Embryonic facial prominence (tissue), 1 donor: ENCODE results near the gene ZNF236.

Experiments
- DNase-seq: peaks from one replicate; pipeline ENCODE4 v3.0.0-alpha.2; 2016; ENCODE audit errors: extremely low spot score

Gene ZNF236

DNA sequence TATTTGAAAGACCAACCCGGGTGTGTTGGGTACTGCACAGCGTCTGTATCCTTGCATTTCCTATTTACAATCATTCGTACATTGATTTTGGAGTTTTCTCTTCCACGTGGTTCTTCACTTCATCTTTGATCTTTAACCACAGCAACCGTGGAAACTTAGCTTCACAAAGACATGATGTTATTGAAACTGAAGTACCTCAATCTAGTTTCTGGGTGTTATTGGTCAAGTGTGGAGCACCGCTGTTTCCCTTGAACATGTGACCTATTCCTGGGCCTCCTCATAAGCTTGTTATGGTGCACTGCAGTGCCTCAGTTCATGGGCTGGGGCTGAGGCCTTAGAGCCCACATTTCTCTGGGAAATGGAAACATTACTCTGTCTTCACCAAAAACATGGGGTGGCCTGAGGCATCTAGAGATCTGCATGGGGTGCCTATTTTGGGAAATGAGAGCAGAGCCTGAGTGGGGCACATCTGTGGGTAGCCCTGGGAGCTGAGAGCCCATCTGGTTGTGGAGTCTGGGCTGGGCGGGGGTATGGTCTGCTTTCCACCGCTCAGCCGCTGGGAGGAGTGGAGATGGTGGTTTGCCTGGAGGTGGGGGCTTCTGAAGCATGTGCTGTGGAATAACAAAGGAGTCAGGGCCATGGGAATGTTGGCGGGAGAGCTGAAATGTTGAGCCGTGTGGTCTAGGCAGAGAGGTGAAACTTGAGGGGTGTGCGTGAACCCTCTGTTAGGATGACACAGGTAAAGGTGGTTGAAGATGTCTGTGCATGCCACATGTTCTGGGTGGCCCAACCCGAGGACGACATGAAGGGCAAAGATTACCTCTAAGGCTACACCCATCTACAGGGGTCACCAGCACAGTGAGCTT, 37.4 kb downstream of the ZNF236 start:
- no peak for DNase-seq

DNA sequence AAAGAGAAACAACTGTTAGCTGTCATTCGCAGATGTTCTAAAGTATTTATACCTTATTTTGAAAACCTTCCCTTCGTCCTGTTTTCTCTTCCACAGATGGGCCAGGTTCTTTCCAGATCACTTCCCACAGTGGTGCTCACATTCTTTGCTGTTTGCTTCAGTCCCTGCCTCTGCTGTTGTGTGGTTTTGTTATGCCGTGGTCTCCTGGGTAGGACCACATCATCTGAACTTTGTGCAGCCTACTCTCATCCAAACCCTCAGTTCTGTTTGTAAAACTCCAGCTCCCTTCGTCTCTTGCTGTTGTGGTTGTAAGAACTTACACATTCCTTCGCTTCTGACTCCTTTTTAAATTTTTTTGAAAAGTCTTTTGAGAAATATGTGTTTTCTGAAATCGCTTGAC, 38.1 kb downstream of the ZNF236 start:
- no peak for DNase-seq

DNA sequence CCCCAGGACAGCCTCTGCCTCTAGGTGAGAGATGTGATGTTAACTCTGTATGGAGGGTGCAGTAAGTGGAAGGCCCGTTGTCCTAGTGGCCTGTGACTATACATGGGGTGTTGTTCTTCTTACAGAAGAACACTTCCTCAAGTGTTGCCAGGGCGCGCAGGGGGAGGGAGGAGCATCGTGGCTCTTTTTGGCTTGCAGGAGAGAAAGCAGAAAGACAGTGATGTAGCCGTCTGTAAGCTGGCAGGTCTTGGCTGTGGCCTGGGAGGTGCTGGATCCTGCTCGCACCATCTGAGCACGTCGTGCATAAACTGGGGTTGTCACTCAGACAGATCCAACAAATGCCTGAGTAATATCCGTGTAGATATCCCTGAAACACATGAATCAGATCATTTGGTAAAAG, 44.3 kb downstream of the ZNF236 start:
- DNase-seq, result no peak

DNA sequence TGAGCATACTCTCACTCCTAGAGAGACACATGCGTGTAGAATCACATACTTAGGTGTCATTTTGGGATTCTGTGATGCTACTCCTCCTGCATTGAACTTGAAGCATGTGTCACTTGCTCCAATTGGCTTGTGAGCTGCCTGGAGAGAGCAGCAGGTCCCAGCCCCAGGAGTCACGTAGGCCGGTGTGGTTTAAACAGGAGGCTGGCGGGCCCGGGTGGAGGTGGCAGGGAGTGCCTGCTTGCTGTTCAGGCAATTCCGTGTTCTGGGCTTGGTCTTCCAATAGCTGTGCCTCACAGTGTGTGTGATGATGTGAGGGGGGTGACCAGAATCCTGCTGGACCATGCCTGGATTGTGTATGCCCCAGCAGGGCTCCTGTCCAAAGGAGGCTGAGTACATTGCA, 51.0 kb downstream of the ZNF236 start:
- DNase-seq, result no peak

DNA sequence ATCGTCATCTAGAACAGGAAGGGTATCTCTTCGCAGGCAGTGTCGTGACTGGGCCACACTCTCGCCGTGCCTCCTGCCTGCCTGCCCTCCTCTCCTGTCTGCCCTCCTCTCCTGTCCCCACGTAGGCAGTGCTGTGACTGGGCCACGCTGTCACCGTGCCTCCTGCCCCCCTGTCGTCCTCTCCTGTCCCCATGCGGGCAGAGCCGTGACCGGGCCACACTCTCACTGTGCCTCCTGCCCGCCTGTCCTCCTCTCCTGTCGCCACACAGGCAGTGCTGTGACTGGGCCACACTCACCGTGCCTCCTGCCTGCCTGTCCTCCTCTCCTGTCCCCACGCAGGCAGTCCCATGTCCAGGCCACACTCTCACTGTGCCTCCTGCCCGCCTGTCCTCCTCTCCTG, 51.4 kb downstream of the ZNF236 start:
- DNase-seq, result no peak

DNA sequence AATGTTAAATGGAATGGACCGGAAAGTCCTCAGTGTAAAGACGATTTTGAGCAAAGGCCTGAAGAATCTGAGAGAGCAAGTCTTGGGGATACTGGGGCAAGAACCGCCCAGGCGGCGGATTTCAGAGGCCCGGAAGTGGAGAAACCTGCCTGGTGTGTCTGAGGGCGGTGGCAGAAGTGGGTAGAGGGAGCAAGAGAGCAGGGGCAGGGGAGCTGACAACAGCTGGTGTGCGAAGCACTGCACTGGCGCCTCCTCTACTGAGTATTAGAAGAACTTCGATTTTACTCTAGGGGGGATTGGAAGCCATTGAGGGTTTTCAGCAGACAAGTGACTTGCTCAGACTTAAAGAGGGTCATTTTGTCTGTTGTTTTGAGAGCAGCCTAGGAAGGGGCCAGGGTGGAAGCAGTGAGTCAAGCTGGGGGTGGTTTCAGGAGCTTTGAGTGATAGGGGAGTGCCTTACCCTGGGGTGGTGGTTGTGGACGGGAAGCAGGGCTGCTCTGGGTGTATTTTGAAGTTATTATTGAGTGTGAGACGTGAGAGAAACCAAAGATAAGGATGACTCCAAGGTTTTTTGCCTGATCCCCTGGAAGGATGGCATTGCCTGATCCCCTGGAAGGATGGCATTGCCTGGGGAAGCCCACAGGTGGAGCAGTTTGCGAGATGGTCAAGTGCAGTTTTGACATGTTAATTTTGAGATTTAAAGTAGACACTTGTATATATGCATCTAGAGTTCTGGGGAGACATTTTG, 52.5 kb downstream of the ZNF236 start:
- DNase-seq, result no peak

DNA sequence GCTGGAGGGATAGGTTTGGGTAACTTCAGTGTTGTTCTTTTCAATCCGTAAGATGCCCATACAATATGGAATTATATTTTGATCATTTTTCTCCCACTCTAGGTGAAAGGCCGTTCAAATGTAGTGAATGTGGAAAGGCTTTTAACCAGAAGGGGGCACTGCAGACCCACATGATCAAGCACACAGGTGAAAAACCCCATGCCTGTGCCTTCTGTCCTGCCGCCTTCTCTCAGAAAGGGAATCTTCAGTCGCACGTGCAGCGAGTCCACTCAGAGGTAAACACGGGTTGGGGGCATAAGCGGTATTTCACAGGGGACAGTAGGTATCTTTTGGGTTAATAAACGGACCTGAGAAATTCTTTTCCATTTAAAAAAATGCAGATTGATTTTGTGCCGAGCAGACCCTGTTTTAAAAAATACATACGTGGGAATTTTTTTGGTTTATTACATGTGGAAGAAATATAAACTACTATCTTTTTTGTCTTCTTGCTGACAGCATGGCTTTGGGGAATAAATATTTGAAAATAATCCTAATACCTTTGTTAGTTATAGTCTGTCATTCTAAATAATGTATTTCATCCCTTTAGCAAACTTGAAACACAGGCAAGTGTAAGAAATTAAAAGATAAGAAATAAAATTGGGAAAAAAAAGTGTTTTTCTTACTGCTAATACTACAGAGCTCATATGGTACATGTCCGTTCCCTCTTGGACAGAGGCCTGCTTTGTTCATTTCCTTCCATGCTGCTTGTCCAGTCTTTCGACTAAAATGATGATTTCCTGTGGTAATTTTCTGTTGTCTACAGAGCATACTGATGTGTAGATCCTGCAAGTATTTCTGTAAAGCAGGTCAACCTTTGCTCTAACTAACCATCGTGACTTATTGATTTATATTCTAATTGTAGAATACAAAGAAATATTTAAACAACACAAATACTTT, 53.3 kb downstream of the ZNF236 start:
- DNase-seq, result no peak

DNA sequence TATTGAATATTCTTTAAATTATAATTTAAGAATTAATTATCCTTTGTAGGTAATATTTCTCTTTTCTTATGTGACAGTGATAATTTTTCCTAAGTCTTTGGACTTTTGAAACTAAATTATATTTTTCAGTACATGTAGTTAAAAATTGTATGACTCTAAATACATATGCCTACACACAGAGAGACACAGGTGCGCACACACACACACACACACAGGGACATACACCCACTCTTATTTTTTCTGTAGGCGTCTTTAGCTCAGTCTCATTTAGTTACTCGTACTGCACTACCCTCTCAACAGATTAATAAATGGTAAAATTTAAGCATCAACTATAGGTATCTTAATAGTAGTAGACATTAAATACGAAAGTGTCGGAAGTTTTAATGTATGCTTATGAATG, 56.1 kb downstream of the ZNF236 start:
- DNase-seq, result no peak

DNA sequence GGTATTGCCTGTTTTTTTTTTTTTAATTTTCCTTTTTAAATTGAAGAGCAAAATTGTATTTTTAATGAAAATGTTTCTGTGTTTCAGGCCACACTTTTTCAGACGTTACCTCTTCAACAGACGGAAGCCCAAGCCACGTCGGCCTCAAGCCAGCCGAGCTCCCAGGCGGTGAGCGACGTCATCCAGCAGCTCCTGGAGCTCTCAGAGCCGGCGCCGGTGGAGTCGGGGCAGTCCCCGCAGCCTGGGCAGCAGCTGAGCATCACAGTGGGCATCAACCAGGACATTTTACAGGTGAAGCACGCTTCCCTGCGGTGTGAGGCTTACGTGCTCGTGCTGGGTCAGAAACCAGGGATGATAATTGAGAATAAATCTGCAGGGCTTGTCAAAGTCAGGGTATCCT, 57.7 kb downstream of the ZNF236 start:
- DNase-seq, result no peak

DNA sequence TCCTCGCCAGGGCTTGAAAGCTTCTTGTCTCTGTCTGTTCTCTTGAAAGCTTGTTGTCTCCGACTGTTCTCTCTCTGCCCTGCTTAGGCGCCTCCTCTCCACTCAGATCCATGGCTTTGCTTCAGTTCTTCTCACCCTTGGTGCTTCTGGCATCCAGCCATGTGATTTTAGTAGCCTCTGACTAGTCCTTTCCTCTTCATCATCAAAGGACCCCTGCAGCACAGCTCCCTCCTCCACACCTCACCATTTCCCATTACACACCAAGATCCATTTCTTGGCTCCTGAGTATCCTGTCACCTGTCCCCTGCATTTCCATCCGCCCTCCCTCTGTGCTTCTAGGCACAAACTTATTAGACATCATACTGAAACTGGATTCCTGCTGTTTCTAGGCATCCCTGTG, 59.4 kb downstream of the ZNF236 start:
- no peak for DNase-seq

DNA sequence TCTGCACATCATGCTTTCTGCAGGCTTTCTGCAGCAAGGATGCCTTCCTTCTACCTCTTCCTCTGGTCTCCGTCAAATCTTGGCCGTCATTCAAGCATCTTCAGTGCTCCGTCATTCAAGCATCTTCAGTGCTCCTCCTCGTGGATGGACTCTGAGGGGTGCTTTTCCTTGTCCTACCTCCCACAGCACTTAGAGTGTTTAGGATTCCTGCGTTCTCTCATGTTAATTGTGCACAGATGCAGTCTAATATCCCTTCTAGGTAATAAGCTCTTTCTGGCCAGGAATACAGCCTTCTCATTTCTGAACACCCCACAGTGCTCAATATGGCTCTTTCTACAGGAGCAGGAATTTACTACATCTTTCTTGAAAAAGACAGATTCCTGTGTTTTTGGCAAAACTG, 59.8 kb downstream of the ZNF236 start:
- no peak for DNase-seq

DNA sequence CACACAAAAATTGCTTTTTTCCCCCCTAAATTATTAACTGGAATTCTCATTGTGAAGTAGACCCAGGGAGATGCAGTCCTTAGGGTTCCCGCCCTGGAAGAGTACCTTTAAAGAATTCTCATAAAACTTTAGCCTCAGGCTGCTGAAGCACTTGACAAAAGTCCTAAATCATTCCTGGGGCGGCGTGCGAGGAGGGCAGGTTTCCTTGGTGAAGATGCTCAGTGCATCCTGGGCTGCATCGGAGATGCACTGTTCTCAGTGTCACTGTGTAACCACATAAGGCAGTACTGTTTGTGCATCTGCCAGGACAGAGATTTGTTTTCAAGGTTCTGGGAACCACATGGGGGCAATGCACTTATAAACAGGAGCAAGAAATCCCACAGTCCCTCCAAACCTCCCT, 62.6 kb downstream of the ZNF236 start:
- no peak for DNase-seq

DNA sequence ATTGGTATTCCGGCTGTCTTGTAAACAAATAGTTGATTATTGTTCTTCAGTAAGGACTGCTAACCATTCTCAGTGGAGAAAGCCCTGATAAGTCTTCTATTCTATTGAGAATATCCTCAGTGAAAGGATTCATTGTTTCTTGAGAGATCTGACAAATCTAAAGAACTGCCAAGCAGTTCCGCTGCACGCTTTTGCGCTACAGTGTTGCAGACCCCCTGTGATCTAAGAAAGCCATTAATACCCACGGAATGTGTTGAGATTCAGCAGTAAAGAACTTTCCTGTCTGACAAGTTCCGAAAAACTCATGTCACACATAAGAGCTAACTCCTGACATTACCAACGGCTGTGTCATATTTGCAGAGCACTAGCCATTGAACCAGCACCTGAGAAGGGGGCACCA, 63.8 kb downstream of the ZNF236 start:
- no peak for DNase-seq

DNA sequence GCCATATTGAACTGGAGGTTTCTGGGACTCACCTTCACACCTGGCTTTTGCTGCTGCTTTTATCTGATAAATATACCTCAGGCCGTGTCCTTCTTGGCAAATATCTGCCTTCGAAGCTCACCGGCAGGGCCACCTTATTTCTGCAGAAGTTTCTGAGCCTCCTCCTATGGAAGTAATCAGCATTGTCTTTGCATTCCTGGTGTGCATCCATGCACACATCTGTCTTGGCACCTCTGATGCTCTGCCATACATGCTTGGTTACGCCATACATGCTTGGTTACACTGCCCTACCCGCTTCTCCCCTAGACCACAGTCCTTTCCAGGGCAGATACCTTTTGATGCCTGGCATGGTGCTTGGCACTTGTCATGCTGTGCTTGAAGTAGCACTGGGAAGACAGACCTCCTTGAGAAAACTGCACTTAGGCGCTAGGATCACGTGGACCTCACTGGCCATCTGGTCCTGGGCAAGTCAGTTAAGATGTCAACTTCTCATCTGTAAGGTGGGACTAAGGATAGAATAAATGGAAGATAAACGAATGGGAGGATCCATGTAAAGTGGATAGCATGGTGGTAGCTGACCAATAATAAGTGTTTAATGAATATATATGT, 66.8 kb downstream of the ZNF236 start:
- no peak for DNase-seq

DNA sequence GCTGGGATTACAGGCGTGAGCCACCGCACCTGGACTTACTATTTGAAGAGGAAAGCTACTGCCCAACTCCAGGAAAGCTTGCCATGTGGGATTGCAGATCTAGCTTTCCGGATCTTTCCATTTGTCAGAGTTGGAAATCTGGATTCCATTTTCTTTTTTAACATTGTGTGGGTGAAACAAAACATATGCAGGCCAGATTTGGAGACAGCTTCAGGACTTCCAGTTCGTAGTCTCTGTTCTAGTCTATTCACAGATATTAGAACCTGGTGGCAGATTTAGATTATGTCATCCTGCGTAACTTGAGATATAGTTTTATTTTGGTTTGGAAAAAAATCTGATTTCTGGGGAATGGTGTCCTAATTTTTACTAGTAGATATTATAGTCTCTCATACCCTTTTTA, 70.5 kb downstream of the ZNF236 start:
- DNase-seq, result no peak

DNA sequence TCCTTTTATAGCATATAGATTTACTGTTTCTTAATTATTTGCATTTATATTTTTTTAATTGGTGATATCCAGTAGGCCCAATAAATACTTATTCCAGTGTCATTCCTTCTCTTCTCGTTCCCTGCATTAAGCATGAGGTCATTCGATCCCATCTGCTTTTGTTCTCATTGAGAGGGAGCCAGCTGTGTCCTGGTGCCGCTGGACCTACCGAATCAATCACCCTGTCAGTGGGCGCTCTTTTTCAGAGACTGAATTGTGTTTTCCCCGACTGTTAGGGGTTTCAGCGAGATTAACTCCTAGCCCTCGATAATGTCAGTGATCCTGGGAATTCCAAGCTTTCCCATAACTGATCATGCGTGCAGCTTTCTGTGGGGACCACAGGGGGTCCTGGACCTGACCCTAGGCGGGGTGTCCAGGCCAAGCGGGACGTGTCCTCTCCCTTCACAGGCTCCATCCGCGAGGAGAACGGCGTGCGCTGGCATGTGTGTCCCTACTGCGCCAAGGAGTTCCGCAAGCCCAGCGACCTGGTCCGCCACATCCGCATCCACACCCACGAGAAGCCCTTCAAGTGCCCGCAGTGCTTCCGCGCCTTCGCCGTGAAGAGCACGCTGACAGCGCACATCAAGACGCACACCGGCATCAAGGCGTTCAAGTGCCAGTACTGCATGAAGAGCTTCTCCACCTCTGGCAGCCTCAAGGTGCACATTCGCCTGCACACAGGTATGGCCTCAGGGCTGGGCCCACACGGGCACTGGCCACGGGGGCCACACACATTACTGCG, 72.4 kb downstream of the ZNF236 start:
- DNase-seq, result no peak

DNA sequence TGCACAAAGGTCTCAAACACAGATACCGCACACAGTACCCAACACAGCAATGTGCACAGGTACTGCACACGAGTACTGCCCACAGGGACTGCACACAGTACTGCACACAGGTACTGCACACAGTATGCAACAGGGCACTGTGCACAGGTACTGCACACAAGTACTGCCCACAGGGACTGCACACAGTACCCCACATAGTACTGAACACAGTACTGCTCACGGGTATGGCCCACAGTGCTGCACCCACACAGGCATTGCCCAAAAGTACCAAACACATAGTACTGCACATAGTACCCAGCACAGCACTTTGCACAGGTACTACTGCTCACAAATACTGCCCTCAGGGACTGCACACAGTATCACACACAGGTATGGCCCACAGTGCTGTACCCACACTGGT, 73.1 kb downstream of the ZNF236 start:
- DNase-seq, result no peak

DNA sequence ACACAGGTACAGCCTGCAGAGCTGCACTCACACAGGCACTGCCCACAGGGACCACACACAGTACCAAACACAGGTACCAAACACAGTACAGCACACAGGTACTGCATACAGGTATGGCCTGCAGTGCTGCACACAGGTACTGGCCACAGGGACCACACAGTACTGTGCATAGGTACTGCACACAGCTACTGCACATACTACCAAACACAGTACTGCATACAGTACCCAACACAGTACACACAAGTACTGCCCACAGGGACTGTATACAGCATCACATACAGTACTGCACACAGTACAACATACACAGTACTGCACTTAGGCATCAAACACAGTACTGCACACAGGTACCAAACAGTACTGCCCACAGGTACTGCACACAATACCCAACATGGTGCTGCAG, 74.3 kb downstream of the ZNF236 start:
- DNase-seq, result no peak

DNA sequence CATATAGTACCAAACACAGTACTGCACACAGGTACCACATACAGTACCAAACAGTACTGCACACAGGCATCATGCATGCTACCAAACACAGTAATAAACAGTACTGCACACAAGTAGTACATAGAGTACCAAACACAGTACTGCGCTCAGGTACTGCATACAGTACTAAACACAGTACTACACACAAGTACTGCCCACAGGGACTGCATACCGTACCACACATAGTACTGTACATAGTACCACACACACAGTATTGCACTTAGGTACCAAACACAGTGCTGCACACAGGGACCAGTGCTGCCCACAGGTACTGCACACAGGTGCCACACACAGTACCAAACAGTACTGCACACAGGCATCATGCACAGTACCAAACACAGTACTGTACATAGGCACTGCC, 74.9 kb downstream of the ZNF236 start:
- DNase-seq, result no peak

DNA sequence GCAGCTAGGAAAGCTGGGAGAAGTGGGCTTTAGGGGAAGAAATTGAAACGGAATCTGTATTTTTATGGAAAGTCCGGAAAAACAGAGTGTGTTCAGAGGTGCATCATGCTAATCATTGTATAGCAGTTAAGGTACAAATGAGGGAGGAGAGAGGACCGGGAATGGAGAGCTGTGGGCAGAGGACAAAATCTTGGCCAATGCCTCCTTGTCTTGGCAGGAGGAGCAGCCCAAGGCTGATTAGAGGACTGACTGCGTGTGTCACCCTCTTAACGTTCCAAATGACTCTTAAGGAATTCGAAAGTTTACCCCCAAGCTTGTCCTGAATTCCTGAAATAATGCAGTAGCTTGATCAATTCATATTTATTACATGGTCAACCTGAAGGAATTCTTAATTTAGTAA, 81.0 kb downstream of the ZNF236 start:
- DNase-seq, result no peak

DNA sequence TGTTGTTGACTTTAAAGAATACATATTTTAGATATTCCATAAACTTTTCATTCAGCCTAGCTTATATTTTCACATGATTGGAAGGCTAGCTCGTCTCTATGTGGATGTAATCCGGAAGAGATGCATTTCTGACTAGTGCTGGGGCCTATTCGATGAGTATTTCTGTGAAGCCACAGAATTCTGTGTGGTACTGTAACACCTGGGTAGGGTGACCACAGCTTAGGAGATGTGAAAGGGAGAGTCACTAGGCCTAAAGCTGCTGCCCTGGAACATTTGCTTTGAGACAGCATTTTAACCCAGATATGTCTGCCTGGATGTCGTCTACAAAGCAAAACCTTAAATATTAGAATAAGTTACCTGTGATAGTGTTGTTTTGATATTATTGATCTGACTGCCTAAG, 83.5 kb downstream of the ZNF236 start:
- no peak for DNase-seq
